Measurements from ENCODE around the gene SZT2.
"Not testable (repeated sequence)": the region's sequence is repeated elsewhere in the genome, so short reads cannot be mapped to it uniquely, and the experiment has no call there.

Gene SZT2

GRCh38 chr1:43444151-43444828, 54.6 kb downstream of the SZT2 start:
- DNase-seq = no peak

DNA sequence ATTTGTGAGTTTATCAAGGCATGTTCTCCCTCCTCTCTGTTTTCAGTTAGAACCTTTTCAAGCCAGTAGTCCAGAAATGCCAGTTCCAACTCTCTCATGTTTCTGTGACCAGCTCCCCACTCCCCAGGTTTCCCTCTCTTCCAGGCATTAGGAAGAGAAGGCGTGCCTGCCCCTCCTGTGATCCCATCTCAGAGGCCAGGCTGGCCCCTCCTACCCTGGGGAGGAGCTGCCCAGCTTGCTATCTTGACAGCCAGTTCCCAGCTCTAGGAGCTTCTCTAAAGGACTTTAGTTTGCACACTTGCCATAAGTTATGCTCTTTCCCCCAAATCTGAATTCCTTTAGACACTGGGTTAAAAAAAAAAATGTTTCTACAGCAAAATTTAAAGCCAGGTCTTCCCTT, 55.1 kb downstream of the SZT2 start:
- no peak for DNase-seq

GRCh38 chr1:43445606-43446387, 56.1 kb downstream of the SZT2 start:
- no peak for DNase-seq

GRCh38 chr1:43446388-43446740, 56.7 kb downstream of the SZT2 start:
- no peak for DNase-seq

- no peak for DNase-seq
Observed at GRCh38 chr1:43446881-43447835, 57.5 kb downstream of the SZT2 start.

- DNase-seq = no peak
Observed at GRCh38 chr1:43447891-43448708, 58.4 kb downstream of the SZT2 start.

GRCh38 chr1:43448955-43449707, 59.4 kb downstream of the SZT2 start:
- no peak for DNase-seq

- no peak for DNase-seq
Observed at GRCh38 chr1:43449708-43450069, 60.0 kb downstream of the SZT2 start.

DNA sequence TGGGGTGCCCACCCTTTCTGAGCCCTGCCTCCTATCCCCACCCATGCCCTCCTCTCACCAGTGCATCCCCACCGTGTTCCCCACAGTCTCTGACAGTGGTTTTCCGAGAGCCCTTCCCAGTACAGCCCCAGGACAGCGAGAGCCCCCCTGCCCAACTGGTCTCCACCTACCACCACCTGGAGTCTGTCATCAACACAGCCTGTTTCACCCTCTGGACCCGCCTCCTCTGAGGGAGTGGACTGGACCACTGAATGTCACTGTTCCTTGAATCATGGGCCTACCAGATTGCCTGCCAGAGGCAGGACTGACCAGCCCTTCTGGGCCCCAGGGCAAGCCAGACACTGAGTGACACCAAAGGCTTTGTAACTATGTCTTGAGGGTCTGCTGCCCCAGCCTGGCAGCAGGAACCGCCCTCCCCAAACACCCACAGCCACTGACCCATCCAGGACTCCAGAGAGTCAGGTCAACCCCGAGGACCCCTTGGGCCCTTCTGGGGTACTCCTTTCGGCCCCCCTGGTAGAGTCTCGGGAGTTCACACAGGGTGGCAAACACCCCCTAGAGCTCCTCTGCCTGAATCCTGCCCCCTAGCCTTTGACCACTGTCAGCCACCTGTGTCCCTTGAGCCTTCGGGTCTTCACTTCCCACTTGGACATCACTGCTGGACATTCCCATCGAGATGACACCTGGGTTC, 60.7 kb downstream of the SZT2 start:
- DNase-seq = no peak

DNA sequence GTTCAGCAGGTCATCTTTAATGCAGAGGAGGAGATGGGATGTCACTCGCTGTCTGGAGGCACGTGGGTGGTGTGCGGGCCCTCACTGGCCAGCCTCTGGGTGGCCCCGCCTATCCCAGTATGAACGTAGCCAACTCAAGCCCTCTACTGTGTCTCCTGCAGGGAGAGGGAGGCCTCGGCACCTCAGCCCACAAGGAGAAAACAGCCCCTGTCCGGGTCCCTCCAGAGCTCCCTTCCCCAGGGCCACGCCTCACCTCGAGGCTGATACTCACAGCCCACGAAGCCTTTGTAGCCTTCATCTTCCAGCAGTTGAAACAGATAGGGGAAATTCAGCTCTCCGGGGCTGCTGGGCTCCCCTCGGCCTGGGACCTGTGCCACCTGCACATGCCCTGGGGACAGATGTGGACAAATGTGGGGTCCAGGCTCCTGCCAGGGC, 61.5 kb downstream of the SZT2 start:
- DNase-seq = no peak

DNA sequence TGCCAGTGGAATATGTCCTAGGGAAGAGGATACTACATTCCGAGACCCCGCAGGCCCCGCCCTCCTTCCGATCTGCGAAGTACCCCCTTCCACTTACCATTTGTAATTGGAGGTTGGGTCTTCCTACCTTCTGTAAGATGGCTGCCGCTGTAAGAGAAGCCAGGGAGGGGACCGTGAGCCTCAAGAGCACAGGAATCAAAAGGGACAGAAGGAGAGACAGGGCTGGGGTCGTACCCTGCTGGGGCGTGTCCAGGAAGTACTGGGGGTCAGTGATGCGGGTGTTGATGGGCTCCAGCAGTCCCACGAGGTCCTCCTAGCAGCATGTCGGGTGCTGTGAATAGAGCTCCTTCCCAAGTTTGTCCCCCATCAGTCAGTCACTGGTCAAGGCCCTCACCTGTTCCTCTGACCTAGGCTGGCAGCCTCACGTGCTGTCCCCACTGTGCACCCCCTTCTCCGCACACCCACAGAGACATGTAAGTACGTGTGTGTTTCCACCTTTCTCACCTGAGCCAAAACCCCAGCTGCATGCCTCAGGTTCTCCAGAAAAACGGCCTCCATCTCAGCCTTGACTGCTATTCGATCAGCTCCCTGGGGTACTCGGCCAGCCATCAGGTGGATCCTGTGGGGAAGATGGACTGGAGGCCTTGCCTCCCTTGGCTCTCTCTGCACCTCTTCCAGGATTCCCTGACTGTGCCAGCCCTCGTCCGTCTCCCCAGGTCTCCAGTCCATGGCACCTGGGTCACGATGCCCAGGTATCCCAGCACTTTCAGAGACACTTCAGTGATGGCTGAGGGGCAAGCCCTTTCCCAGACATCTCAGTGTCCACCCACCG, 62.2 kb downstream of the SZT2 start:
- DNase-seq = no peak

GRCh38 chr1:43452789-43453441, 63.2 kb downstream of the SZT2 start:
- peak; percentile 46 for DNase-seq

DNA sequence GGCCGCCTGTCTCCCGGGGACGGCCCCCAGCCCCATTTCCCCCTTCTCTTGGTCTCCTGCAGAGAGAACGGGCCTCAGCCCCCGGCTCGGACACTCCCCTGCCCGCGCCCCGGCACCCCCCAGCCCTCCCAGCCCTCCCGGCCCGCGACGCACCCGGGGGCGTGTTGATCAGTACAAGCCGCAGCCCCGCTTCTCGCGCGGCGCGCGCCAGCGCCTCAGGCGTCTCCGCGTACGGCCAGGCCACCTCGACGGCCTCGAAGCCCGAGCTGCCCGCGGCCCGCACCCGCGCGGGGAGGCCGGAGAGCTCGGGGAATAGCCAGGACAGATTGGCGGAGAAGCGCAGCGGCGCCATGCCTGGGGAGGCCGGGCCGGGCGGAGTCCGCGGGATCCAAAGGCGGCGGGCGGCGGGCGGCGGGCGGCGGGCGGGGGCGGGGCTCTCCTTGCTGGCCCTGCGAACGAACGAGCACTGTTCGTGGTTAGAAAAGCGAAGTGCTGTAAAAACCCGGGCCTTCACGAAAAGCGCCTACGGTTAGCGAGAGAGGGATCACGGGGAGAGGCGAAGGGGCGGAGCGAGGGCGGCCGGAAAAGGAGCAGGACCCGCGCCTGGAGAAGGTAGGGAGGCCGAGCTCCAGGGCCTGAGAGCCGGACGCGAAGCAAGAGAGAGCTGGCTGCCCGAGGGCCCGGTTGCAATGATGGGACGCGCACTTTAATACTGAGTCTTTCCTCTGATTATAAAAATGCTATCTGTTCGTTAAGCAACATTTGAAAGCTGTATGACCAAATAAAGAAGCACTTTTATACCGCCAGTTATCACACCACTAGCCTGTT, 64.0 kb downstream of the SZT2 start, which contains the start of gene HYI:
Gene HYI (minus strand): TSS at position 490 of the 828 bp plus-strand sequence. CDS start 138 bp downstream, at position 352.
- peak; percentile 85 for DNase-seq

DNA sequence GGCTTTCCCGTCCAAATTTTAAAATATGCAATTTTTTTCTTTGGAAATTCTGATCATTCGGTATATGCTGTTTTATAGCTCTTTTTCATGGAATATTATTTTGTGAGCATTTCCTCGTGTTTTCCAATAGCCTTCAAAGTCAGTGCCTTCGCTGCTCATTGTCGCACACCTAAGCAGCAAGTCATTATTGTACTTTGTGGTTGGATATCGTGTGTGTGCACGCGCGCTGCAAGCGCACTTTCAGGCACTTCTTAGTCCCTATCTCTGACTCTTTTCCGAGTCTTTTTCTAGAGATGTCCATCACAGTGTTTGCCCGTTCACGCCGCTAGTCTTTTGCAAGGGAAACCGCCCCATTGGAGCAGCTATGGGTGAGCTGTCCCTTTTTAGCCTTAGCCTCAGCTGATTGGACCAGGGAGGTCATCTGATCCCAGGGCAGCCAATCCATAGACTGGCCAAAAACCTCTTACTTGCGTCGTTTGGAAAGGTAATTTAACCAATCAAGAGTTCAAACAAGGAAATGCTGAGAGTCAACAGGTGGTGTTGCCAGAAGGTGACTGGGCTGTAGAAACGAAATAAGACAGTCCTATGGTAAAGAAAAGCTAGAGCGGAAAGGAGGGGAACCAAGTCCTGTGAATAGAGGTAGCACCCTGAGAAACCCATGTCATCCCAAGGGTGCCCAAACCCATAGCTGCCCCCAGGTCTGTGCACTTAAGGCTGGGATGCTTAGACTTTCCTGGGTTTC, 64.7 kb downstream of the SZT2 start:
- DNase-seq = peak; percentile 84

- no peak for DNase-seq
Observed at GRCh38 chr1:43455213-43455889, 65.7 kb downstream of the SZT2 start.

GRCh38 chr1:43458379-43458778, 68.7 kb downstream of the SZT2 start:
- DNase-seq = not testable (repeated sequence)

All from midbrain (tissue), 1 donor.